ENCODE results near the gene RBM19. TPM values are rescaled to one million over a fixed set of nuclear protein-coding genes. Genes with fewer than 3 reads are reported as not detected.

The RBM19 gene
- total and polyA plus RNA-seq, 2 donors (not counting 3 experiments of a cell fraction or from before 2014, with no cell fraction given), result 13.2 to 34.4 TPM

DNA sequence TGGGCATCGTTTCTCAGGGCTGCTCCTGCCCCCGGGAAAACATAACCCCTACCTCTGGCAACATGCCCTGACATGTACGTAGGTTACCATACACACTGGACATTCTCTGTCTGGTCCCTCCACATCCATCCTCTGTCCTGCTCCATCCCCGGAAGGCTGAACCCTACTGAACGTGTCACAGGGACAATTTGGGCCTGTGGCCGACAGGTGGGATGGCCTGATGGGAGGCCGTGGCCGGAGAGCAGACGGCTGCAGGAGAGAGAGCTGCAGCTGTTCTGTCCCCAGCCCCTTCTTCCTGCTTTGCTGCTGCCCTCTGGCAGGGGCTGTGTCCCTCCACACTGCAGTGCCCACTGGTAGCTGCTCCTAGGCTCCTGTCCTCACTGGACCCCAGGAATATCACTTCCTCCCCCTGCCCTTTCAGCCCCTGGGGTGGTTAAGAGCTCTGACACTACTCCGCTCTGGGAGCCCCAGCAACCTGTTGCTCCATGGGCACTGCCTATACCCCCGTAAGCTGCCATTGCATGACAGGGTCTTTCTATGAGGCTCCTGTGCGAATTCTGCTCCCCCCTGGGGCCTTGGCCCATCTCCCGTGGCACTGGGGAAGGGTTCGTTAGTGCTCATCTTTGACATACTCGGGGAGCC lies 125.6 kb downstream of the RBM19 start:
- Histone ChIP-seq H3K9me1 (replicated peaks; ENCODE audit: control insufficient read depth, extremely low read depth, insufficient read depth, low read length) (no peaks in the 10 kb centered on the region), H4K20me1 (replicated peaks; ENCODE audit: control insufficient read depth, extremely low read depth, insufficient read depth, low read length) (no peaks in the 10 kb centered on the region), H3K4me3 (replicated peaks in 1 of 3; ENCODE audit: insufficient read depth in 1 of 3, low read depth in 1 of 3, low read length in 3 of 3) (no peak overlapping the region), H3K4me1 (ENCODE audit: control insufficient read depth, extremely low read depth, insufficient read depth, low read length) (no peaks in the 10 kb centered on the region), H3K79me2 (ENCODE audit: control insufficient read depth, insufficient read depth, low read length) (no peaks in the 10 kb centered on the region), H3K4me2 (ENCODE audit: insufficient read depth, low read length) (no peak overlapping the region), H3K9ac (replicated peaks; ENCODE audit: extremely low read depth, insufficient read depth, low read length) (no peak overlapping the region), H3K36me3 (ENCODE audit: control insufficient read depth in 2 of 2, extremely low read depth in 1 of 2, insufficient read depth in 2 of 2, low read length in 2 of 2) (peaks cover 0 to 2% of the 10 kb centered on the region in 2 experiments), H3K27me3 (ENCODE audit: control insufficient read depth in 2 of 2, insufficient read depth in 2 of 2, low read length in 2 of 2) (no peaks in the 10 kb centered on the region), H3K27ac (ENCODE audit: insufficient read depth, low read depth, low read length) (no peak overlapping the region), H2AFZ (ENCODE audit: low read depth, low read length) (no peak overlapping the region), H3K9me3 (replicated peaks; ENCODE audit: control insufficient read depth, insufficient read depth, low read length) (no peaks in the 10 kb centered on the region)
- CTCF ChIA-PET, result interaction anchor here (1.0 kb wide), 1 partner anchor 24 kb away, joined by 3 read pairs; no protein-coding TSS in a partner anchor
- dilution Hi-C loops (cut with MboI; ENCODE audit: extremely low pct_ligation_motif_present, low sequenced_read_pairs) (no loop called here), intact Hi-C loops (cut with micrococcal nuclease) (no loop called here)
- DNase-seq (ENCODE audit: low read depth, low spot score) (no peak), FAIRE-seq (no peak)
- no TSS peak for BruUV-seq (replicated peaks)
- POLR2A ChIA-PET, result no interaction called here
- no peak for TF ChIP-seq EZH2 (IDR thresholded peaks at IDR 0.05; ENCODE audit: borderline replicate concordance, low read depth, low read length, severe bottlenecking)
- TF ChIP-seq, protein P1, sequence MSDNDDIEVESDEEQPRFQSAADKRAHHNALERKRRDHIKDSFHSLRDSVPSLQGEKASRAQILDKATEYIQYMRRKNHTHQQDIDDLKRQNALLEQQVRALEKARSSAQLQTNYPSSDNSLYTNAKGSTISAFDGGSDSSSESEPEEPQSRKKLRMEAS (IDR thresholded peaks at IDR 0.05; ENCODE audit: insufficient read depth, insufficient read length), result no peak
- TF ChIP-seq JUN (IDR thresholded peaks at IDR 0.05; ENCODE audit: borderline replicate concordance, insufficient read depth, insufficient read length, low read depth), result no peak
- TF ChIP-seq POLR2AphosphoS5 (IDR thresholded peaks at IDR 0.05; ENCODE audit: insufficient read depth, low read depth, low read length), result no peak
- TF ChIP-seq GATA2 (IDR thresholded peaks at IDR 0.05; ENCODE audit: insufficient read depth, insufficient read length, low read depth, low read length), result no peak
- TF ChIP-seq, protein P2, sequence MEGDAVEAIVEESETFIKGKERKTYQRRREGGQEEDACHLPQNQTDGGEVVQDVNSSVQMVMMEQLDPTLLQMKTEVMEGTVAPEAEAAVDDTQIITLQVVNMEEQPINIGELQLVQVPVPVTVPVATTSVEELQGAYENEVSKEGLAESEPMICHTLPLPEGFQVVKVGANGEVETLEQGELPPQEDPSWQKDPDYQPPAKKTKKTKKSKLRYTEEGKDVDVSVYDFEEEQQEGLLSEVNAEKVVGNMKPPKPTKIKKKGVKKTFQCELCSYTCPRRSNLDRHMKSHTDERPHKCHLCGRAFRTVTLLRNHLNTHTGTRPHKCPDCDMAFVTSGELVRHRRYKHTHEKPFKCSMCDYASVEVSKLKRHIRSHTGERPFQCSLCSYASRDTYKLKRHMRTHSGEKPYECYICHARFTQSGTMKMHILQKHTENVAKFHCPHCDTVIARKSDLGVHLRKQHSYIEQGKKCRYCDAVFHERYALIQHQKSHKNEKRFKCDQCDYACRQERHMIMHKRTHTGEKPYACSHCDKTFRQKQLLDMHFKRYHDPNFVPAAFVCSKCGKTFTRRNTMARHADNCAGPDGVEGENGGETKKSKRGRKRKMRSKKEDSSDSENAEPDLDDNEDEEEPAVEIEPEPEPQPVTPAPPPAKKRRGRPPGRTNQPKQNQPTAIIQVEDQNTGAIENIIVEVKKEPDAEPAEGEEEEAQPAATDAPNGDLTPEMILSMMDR (IDR thresholded peaks at IDR 0.05; ENCODE audit: extremely low read depth in 1 of 2, insufficient read depth in 1 of 2, low read depth in 1 of 2, low read length in 2 of 2), result no peak
- TF ChIP-seq FOS (IDR thresholded peaks at IDR 0.05; ENCODE audit: borderline replicate concordance, insufficient read depth, low read length), result no peak
- no peak for TF ChIP-seq POLR2A (IDR thresholded peaks at IDR 0.05; ENCODE audit: low read depth, low read length)
- TF ChIP-seq MYC (IDR thresholded peaks at IDR 0.05; ENCODE audit: low read depth, low read length), result no peak

Measured in endothelial cell of umbilical vein (primary cell).